ENCODE measurements around the gene HAAO.

DNA sequence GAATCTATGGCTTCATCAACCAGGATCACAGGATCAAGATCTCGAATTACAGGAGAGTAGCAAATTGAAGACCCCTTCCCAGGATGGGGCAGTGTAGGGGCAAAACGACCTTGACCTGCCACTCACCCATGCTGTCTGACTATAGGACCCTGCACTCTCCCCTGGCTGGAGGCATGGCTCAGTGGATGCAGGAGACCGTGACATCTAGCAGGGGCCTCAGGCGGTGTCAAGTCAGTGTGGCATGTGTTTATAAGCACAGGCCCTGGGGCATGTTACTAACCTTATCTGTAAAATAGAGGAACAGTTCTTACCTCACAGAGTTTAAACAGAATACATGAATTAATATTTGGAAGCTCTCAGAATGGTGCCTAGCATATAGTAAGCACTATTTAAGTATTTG, 3.5 kb downstream of the HAAO start:
- TF ChIP-seq EZH2 (optimal IDR thresholded peaks at IDR 0.05; ENCODE audit: low read depth, low read length): no peak
- TF ChIP-seq, protein P1, sequence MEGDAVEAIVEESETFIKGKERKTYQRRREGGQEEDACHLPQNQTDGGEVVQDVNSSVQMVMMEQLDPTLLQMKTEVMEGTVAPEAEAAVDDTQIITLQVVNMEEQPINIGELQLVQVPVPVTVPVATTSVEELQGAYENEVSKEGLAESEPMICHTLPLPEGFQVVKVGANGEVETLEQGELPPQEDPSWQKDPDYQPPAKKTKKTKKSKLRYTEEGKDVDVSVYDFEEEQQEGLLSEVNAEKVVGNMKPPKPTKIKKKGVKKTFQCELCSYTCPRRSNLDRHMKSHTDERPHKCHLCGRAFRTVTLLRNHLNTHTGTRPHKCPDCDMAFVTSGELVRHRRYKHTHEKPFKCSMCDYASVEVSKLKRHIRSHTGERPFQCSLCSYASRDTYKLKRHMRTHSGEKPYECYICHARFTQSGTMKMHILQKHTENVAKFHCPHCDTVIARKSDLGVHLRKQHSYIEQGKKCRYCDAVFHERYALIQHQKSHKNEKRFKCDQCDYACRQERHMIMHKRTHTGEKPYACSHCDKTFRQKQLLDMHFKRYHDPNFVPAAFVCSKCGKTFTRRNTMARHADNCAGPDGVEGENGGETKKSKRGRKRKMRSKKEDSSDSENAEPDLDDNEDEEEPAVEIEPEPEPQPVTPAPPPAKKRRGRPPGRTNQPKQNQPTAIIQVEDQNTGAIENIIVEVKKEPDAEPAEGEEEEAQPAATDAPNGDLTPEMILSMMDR (IDR thresholded peaks at IDR 0.05; ENCODE audit: low read length): no peak
- TF ChIP-seq EZH2phosphoT487 (IDR thresholded peaks at IDR 0.05; ENCODE audit: low read length): no peak

Measured in MM.1S (cell line).